DND-41 (cell line): ENCODE results near the gene FAM217B.
A peak's percentile ranks its signal among the peaks of the same experiment; 100 is the strongest.

Experiments used
- ATAC-seq: fragments of 200-7000 bp; cut with Tn5 transposase; 3 replicates; pipeline ENCODE4 v1.9.1; 2021; ENCODE audit warnings: low read depth; ENCODE audit not compliant: insufficient read depth
- DNase-seq: peaks from one replicate; pipeline ENCODE4 v3.0.0-alpha.2; 2020
- H2AFZ ChIP-seq: 2 replicates; pipeline ENCODE4 v1.6.0; 2012; ENCODE audit warnings: low read depth, low read length
- H3K27ac ChIP-seq: 2 replicates; pipeline ENCODE4 v1.5.1; 2012; ENCODE audit warnings: low read length, inconsistent platforms
- H3K27me3 ChIP-seq: fragments of 200-600 bp; sonication (generic); 2 replicates; pipeline ENCODE4 v1.6.0; 2012; ENCODE audit warnings: low read length, mild to moderate bottlenecking, inconsistent platforms; ENCODE audit not compliant: insufficient read depth, poor library complexity
- H3K36me3 ChIP-seq: 2 replicates; pipeline ENCODE4 v1.5.1; 2012; ENCODE audit warnings: low read length, inconsistent platforms; ENCODE audit not compliant: insufficient read depth
- H3K4me1 ChIP-seq: 2 replicates; pipeline ENCODE4 v1.5.1; 2012; ENCODE audit warnings: mild to moderate bottlenecking, low read length; ENCODE audit not compliant: insufficient read depth
- H3K4me2 ChIP-seq: 2 replicates; pipeline ENCODE4 v1.6.0; 2012; ENCODE audit warnings: mild to moderate bottlenecking, moderate library complexity, low read length, inconsistent platforms; ENCODE audit not compliant: insufficient read depth
- H3K4me3 ChIP-seq, 2 experiments: fragments of 200-600 bp in 1 of 2; shearing (Covaris generic) in 1 of 2; 2 replicates each; pipeline ENCODE4 v1.5.1; 2012 to 2016; ENCODE audit warnings: inconsistent platforms in 2 of 2, low read length in 2 of 2, mild to moderate bottlenecking in 2 of 2, low read depth in 1 of 2, moderate library complexity in 1 of 2
- H3K79me2 ChIP-seq: 2 replicates; pipeline ENCODE4 v1.6.0; 2012; ENCODE audit warnings: low read length, inconsistent platforms; ENCODE audit not compliant: insufficient read depth
- H3K9ac ChIP-seq: 2 replicates; pipeline ENCODE4 v1.6.0; 2012; ENCODE audit warnings: low read depth, mild to moderate bottlenecking, inconsistent platforms, low read length, moderate library complexity
- H3K9me3 ChIP-seq: 2 replicates; pipeline ENCODE4 v1.5.1; 2012; ENCODE audit warnings: low read length, moderate library complexity, mild to moderate bottlenecking, inconsistent platforms; ENCODE audit not compliant: insufficient read depth, severe bottlenecking
- H4K20me1 ChIP-seq: 2 replicates; pipeline ENCODE4 v1.6.0; 2012; ENCODE audit warnings: low read length; ENCODE audit not compliant: insufficient read depth
- CTCF ChIP-seq: IDR thresholded peaks from 2 replicates; pipeline ENCODE4 v1.5.1; 2012; ENCODE audit warnings: borderline replicate concordance, low read length, moderate library complexity, mild to moderate bottlenecking; ENCODE audit not compliant: poor library complexity, severe bottlenecking; ENCODE audit errors: extremely low read depth
- EZH2 ChIP-seq: IDR thresholded peaks from 3 replicates; pipeline ENCODE4 v1.6.1; 2012; ENCODE audit warnings: borderline replicate concordance, low read depth, mild to moderate bottlenecking, moderate library complexity, low read length, inconsistent platforms; ENCODE audit not compliant: severe bottlenecking

The FAM217B gene

DNA sequence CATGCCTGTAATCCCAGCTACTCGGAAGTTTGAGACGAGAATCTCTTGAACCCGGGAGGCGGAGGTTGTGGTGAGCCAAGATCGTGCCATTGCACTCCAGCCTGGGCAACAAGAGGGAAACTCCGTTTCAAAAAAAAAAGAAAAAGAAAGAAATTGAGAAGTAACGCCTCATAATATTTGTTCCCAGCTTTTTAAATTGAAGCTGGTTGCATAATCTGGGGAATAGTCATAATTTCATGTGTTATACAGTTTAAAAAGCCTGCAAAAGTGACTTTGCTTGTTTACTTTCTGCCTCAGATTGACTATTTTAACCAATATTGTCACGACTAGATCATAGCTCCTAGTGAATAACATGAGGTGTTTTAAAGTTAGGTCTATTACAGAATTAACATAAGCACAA is 7.2 kb downstream of the FAM217B start:
- Histone ChIP-seq H3K4me2 (no peak overlapping the region), H3K9ac (no peak overlapping the region), H3K79me2 (no peaks in the 10 kb centered on the region), H4K20me1 (no peaks in the 10 kb centered on the region), H3K27me3 (no peaks in the 10 kb centered on the region), H2AFZ (no peak overlapping the region), H3K27ac (no peak overlapping the region), H3K9me3 (no peaks in the 10 kb centered on the region), H3K4me1 (peaks cover 19% of the 10 kb centered on the region), H3K4me3 (no peak overlapping the region), H3K36me3 (peaks cover 36% of the 10 kb centered on the region)
- ATAC-seq, result no peak
- no peak for TF ChIP-seq CTCF
- no peak for TF ChIP-seq EZH2
- no peak for DNase-seq

DNA sequence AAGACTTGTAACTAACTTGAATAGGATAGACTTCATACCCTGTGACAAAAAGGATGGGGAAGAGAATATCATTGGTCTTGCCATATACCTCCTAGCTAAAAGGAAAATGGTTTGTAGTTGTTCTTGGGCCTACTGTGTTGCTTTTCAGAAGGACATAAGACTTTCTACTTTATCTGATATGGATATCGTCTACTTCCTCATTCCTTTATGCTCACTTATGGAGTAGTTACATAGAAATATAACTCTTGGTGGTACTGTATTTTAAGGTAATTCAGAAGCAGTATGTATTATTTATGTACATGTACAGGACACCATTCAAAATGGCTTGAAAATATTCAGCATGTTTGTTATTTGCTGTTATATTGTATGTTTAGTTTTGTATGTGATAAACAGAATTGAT is 8.0 kb downstream of the FAM217B start:
- Histone ChIP-seq H2AFZ (no peak overlapping the region), H3K4me3 (no peak overlapping the region), H4K20me1 (no peaks in the 10 kb centered on the region), H3K4me1 (peaks cover 19% of the 10 kb centered on the region), H3K36me3 (peaks cover 29% of the 10 kb centered on the region), H3K27ac (0 out of 2 replicates have a peak overlapping the region, but pooled peaks have one; percentile 13), H3K27me3 (no peaks in the 10 kb centered on the region), H3K4me2 (no peak overlapping the region), H3K79me2 (no peaks in the 10 kb centered on the region), H3K9me3 (no peaks in the 10 kb centered on the region), H3K9ac (no peak overlapping the region)
- TF ChIP-seq CTCF (no peak), EZH2 (no peak)
- ATAC-seq (no peak), DNase-seq (no peak)

DNA sequence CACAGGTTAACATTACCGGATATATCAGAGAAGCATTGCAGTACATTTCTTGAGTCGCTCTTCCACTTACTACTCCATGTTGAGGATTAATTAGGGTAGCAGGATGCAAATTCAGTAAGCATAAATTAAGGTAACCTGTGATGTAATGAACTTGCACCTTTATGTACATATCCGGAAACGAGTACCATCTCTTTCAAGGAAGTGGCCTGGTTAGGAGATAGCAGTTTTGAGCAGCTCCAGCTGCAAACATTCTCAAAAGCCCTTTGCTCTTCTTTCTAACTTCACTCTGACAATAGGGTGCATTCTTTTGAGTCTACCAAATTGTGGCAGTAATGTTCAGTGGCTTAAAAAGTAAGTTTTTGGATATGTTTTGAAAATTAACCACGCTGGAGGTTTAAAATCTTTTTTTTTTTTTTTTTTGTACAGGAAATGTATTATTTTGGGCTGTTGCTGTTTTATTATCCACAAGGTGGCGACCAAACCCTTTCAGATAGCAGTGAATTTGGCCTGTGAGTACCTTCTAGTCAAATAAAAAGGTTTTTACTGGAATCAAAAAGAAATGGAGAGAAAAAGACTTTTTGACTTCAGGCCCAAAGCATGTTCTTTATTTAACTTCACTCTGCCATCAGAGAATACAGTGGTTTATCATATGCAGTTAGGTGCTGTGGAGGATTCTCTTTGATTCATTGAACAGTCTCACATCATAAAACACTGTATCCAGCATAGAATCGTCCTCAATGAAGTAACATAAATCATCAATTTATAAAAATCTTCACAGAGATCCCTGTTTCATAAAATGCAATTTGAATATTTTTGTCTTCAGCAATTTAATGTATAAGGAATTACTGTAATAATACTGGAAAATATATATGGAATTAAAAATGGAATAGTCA is 8.9 kb downstream of the FAM217B start:
- Histone ChIP-seq H3K79me2 (no peaks in the 10 kb centered on the region), H3K27me3 (no peaks in the 10 kb centered on the region), H4K20me1 (no peaks in the 10 kb centered on the region), H3K4me1 (peaks cover 19% of the 10 kb centered on the region), H3K36me3 (peaks cover 20% of the 10 kb centered on the region), H3K4me3 (0 out of 4 replicates have a peak overlapping the region, but pooled peaks of 1 of the 2 experiments have one; percentile 5), H3K9ac (peak overlapping the region; percentile 27; the same call in 1 of the 2 replicates), H2AFZ (peak overlapping the region; percentile 58), H3K27ac (peak overlapping the region; percentile 71), H3K9me3 (no peaks in the 10 kb centered on the region), H3K4me2 (peak overlapping the region; percentile 53)
- ATAC-seq (peak; percentile 81), DNase-seq (peak; percentile 58)
- TF ChIP-seq EZH2, result no peak
- TF ChIP-seq CTCF, result peak; percentile 85
